Measurements from ENCODE around the gene HRH1. TPM values are rescaled to one million over a fixed set of nuclear protein-coding genes. Genes with fewer than 3 reads are reported as not detected.

Gene HRH1
- total RNA-seq, 1 experiment from 2014 or later: 1.3 TPM

GRCh38 chr3:11161666-11162065, 7.4 kb downstream of the HRH1 start:
- H3K36me3 Mint-ChIP-seq (ENCODE audit: insufficient read depth, unreplicated experiment): no peaks in the 10 kb centered on the region
- no peaks in the 10 kb centered on the region for H3K9me3 ChIP-seq
- ChIA-PET CTCF (no interaction called here), POLR2A (no interaction called here)
- BruUV-seq (replicated peaks): no TSS peak
- no peaks in the 10 kb centered on the region for H3K27me3 ChIP-seq (replicated peaks; ENCODE audit: control insufficient read depth, insufficient read depth, low read length)
- no peaks in the 10 kb centered on the region for H3K9me3 Mint-ChIP-seq (ENCODE audit: unreplicated experiment)
- no peak for TF ChIP-seq CTCF (IDR thresholded peaks at IDR 0.05; ENCODE audit: insufficient read depth in 1 of 2, low read depth in 1 of 2, low read length in 1 of 2, severe bottlenecking in 1 of 2, unreplicated experiment in 1 of 2)
- no peaks in the 10 kb centered on the region for H3K36me3 ChIP-seq (ENCODE audit: control insufficient read depth, insufficient read depth, low read length)
- H3K4me1 ChIP-seq: no peaks in the 10 kb centered on the region
- H3K27ac Mint-ChIP-seq (ENCODE audit: unreplicated experiment): no peak overlapping the region
- intact Hi-C loops (cut with micrococcal nuclease; ENCODE audit: unreplicated experiment): no loop called here
- H3K4me3 ChIP-seq (ENCODE audit: low read depth, low read length): no peak overlapping the region
- H3K4me1 Mint-ChIP-seq (ENCODE audit: low read depth, unreplicated experiment): no peaks in the 10 kb centered on the region
- DNase-seq: no peak
- H3K4me3 Mint-ChIP-seq (ENCODE audit: unreplicated experiment): no peak overlapping the region
- H3K27me3 Mint-ChIP-seq (ENCODE audit: insufficient read depth, unreplicated experiment): peaks cover 9% of the 10 kb centered on the region

GRCh38 chr3:11162401-11163345, 8.4 kb downstream of the HRH1 start:
- H3K27ac Mint-ChIP-seq (ENCODE audit: unreplicated experiment): no peak overlapping the region
- Histone ChIP-seq H3K9me3 (no peaks in the 10 kb centered on the region), H3K27me3 (replicated peaks; ENCODE audit: control insufficient read depth, insufficient read depth, low read length) (no peaks in the 10 kb centered on the region), H3K36me3 (ENCODE audit: control insufficient read depth, insufficient read depth, low read length) (no peaks in the 10 kb centered on the region), H3K4me3 (ENCODE audit: low read depth, low read length) (no peak overlapping the region), H3K4me1 (no peaks in the 10 kb centered on the region)
- TF ChIP-seq CTCF (IDR thresholded peaks at IDR 0.05; ENCODE audit: insufficient read depth in 1 of 2, low read depth in 1 of 2, low read length in 1 of 2, severe bottlenecking in 1 of 2, unreplicated experiment in 1 of 2): no peak
- BruUV-seq (replicated peaks): no TSS peak
- ChIA-PET POLR2A (no interaction called here), CTCF (no interaction called here)
- intact Hi-C loops (cut with micrococcal nuclease; ENCODE audit: unreplicated experiment): no loop called here
- H3K9me3 Mint-ChIP-seq (ENCODE audit: unreplicated experiment): no peaks in the 10 kb centered on the region
- no peaks in the 10 kb centered on the region for H3K36me3 Mint-ChIP-seq (ENCODE audit: insufficient read depth, unreplicated experiment)
- H3K4me1 Mint-ChIP-seq (ENCODE audit: low read depth, unreplicated experiment): no peaks in the 10 kb centered on the region
- no peak for DNase-seq
- H3K4me3 Mint-ChIP-seq (ENCODE audit: unreplicated experiment): no peak overlapping the region
- H3K27me3 Mint-ChIP-seq (ENCODE audit: insufficient read depth, unreplicated experiment): peaks cover 8% of the 10 kb centered on the region

GRCh38 chr3:11164607-11165006, 10.3 kb downstream of the HRH1 start:
- no TSS peak for BruUV-seq (replicated peaks)
- H3K4me1 Mint-ChIP-seq (ENCODE audit: low read depth, unreplicated experiment): no peaks in the 10 kb centered on the region
- CTCF ChIA-PET: no interaction called here

More at GRCh38 chr3:11164607-11165006, 10.3 kb downstream of the HRH1 start:
- POLR2A ChIA-PET: no interaction called here
- Histone ChIP-seq H3K4me1 (no peaks in the 10 kb centered on the region), H3K36me3 (ENCODE audit: control insufficient read depth, insufficient read depth, low read length) (no peaks in the 10 kb centered on the region), H3K27me3 (replicated peaks; ENCODE audit: control insufficient read depth, insufficient read depth, low read length) (no peaks in the 10 kb centered on the region; the same call in 1 of the 2 replicates), H3K9me3 (no peaks in the 10 kb centered on the region), H3K4me3 (ENCODE audit: low read depth, low read length) (no peak overlapping the region)
- Mint-ChIP-seq H3K4me3 (ENCODE audit: unreplicated experiment) (no peak overlapping the region), H3K9me3 (ENCODE audit: unreplicated experiment) (no peaks in the 10 kb centered on the region), H3K36me3 (ENCODE audit: insufficient read depth, unreplicated experiment) (no peaks in the 10 kb centered on the region), H3K27me3 (ENCODE audit: insufficient read depth, unreplicated experiment) (peaks cover 8% of the 10 kb centered on the region), H3K27ac (ENCODE audit: unreplicated experiment) (no peak overlapping the region)
- intact Hi-C loops (cut with micrococcal nuclease; ENCODE audit: unreplicated experiment): no loop called here
- no peak for DNase-seq
- TF ChIP-seq CTCF (IDR thresholded peaks at IDR 0.05; ENCODE audit: insufficient read depth in 1 of 2, low read depth in 1 of 2, low read length in 1 of 2, severe bottlenecking in 1 of 2, unreplicated experiment in 1 of 2): no peak
